ENCODE measurements around the gene PRKN.

DNA sequence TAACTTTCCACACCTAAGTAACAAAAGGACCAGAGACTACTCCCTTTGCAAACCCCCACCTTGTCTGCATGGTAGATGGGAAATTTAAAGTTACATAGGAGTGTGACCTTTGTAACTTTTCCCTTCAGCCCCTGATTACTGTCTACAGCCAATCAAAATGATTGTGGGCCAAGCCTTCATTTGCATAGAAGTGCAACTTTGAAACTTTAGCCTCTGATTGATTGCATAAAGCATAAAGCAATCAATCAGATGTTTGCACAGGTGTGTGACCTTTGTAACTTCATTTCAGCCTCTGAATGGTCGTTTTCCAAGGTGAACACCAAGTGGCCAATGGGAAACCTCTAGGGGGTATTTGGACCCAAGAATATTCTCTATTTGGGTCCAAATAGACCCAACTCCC lies 46.1 kb downstream of the PRKN start:
- TF ChIP-seq, protein P1, sequence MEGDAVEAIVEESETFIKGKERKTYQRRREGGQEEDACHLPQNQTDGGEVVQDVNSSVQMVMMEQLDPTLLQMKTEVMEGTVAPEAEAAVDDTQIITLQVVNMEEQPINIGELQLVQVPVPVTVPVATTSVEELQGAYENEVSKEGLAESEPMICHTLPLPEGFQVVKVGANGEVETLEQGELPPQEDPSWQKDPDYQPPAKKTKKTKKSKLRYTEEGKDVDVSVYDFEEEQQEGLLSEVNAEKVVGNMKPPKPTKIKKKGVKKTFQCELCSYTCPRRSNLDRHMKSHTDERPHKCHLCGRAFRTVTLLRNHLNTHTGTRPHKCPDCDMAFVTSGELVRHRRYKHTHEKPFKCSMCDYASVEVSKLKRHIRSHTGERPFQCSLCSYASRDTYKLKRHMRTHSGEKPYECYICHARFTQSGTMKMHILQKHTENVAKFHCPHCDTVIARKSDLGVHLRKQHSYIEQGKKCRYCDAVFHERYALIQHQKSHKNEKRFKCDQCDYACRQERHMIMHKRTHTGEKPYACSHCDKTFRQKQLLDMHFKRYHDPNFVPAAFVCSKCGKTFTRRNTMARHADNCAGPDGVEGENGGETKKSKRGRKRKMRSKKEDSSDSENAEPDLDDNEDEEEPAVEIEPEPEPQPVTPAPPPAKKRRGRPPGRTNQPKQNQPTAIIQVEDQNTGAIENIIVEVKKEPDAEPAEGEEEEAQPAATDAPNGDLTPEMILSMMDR (IDR thresholded peaks at IDR 0.05): no peak
- no peak for TF ChIP-seq POLR2A (IDR thresholded peaks at IDR 0.05)
